Measurements from ENCODE around the gene VPS33A. TPM values are rescaled to one million over a fixed set of nuclear protein-coding genes. Genes with fewer than 3 reads are reported as not detected.
A peak's percentile ranks its signal among the peaks of the same experiment; 100 is the strongest.

VPS33A gene
- total and polyA plus RNA-seq, 2 of the 13 experiments (the other 11 are each of a cell fraction or from before 2014, with no cell fraction given) = 11.0 to 43.6 TPM

DNA sequence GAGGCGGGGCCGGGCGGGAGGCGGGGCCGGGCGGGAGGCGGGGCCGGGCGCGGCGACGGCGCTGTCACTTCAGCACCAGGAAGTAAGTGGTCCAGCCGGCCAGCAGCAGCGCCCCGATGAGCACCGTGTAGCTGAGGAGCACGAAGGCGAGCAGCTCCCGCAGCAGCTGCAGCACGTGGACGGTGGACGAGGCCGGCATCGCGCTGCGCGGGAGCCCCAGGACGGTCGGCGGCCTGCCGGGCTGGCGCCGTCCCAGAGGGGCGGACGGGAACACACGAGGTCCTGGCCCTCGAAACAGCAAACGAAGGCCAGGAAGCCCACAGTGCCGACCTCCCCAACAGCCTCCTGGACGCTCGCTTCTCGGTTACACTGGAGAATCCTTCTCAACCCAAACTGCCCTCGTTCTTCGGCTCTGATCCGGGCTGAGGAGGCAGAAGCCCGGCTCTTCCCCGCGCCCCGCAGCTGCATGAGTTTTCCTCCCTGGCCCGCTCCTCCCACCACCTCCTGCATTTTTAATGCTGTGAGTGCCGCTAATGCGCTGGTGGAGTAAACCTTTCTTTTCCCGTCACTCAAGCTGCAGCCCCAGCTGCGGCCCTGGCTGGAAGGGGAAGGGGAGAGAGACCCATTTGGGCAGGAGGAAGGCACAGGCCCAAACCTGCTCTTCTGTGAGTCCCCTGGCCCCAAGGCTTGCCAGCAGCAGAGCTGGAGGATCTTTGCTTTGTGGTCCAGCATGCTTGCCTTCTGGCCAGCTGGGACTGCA, 39.7 kb downstream of the VPS33A start (continued):
- TF ChIP-seq, protein P1, sequence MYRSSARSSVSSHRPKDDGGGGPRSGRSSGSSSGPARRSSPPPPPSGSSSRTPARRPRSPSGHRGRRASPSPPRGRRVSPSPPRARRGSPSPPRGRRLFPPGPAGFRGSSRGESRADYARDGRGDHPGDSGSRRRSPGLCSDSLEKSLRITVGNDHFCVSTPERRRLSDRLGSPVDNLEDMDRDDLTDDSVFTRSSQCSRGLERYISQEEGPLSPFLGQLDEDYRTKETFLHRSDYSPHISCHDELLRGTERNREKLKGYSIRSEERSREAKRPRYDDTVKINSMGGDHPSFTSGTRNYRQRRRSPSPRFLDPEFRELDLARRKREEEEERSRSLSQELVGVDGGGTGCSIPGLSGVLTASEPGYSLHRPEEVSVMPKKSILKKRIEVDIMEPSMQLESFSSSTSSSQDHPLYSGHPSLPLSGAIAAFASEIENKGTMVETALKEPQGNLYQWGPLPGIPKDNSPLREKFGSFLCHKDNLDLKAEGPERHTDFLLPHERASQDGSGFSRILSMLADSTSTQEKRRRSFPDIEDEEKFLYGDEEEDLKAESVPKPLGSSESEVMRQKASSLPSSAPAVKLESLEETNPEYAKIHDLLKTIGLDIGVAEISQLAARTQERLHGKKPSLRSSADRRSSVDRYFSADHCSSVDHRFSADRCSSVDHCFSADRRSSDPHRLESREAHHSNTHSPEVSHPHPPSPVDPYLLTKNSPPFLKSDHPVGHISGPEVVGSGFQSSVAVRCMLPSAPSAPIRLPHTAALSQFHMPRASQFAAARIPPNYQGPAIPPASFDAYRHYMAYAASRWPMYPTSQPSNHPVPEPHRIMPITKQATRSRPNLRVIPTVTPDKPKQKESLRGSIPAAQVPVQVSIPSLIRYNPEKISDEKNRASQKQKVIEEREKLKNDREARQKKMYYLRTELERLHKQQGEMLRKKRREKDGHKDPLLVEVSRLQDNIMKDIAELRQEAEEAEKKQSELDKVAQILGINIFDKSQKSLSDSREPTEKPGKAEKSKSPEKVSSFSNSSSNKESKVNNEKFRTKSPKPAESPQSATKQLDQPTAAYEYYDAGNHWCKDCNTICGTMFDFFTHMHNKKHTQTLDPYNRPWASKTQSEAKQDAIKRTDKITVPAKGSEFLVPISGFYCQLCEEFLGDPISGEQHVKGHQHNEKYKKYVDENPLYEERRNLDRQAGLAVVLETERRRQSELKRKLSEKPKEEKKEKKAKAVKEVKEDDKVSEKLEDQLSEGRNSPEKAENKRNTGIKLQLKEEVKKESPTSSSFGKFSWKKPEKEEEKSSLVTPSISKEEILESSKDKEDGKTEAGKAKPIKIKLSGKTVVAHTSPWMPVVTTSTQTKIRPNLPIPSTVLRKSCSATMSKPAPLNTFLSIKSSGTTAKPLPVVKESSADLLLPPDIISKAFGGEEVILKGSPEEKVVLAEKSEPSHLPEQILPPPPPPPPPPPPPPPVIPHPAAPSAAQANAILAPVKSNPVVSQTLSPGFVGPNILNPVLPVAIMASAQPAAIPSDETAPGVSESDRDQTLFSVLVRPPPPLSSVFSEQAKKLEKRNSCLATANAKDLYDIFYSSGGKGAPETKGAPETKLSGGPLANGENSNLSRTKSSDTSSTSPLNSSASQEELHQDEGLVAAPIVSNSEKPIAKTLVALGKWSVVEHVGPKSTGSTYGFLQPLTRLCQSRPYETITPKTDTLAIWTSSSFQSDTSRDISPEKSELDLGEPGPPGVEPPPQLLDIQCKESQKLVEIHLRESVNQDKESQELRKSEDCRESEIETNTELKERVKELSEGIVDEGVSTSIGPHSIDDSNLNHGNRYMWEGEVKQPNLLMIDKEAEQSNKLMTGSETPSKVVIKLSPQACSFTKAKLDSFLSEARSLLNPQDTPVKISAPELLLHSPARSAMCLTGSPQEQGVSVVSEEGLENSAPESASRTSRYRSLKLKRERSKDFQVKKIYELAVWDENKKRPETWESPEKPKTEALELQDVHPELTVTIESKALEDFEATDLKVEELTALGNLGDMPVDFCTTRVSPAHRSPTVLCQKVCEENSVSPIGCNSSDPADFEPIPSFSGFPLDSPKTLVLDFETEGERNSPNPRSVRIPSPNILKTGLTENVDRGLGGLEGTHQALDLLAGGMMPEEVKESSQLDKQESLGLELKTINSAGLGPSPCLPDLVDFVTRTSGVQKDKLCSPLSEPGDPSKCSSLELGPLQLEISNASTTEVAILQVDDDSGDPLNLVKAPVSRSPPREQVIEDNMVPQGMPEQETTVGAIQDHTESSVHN (CRISPR knock-in tag; IDR thresholded peaks at IDR 0.05) = 0 out of 2 replicates have a peak, but pooled peaks have one; percentile 45
- peak; percentile 66; the same call in 1 of the 2 replicates for TF ChIP-seq ZNF225 (CRISPR knock-in tag; IDR thresholded peaks at IDR 0.05)
- no peak for TF ChIP-seq ZNF850 (CRISPR knock-in tag; conservative IDR thresholded peaks at IDR 0.05)
- TF ChIP-seq ARHGAP35 (CRISPR knock-in tag; IDR thresholded peaks at IDR 0.05; ENCODE audit: borderline replicate concordance) = 0 out of 2 replicates have a peak, but pooled peaks have one; percentile 44
- TF ChIP-seq ZNF30 (CRISPR knock-in tag; IDR thresholded peaks at IDR 0.05) = peak; percentile 96
- TF ChIP-seq CBFB (CRISPR knock-in tag; IDR thresholded peaks at IDR 0.05) = no peak
- TF ChIP-seq ZNF644 (CRISPR knock-in tag; IDR thresholded peaks at IDR 0.05; ENCODE audit: low read depth) = no peak
- TF ChIP-seq YY1 (IDR thresholded peaks at IDR 0.05; ENCODE audit: insufficient read depth, insufficient replicate concordance, low read depth, low read length) = no peak
- no peak for TF ChIP-seq MZF1 (CRISPR knock-in tag; IDR thresholded peaks at IDR 0.05; ENCODE audit: borderline replicate concordance)
- TF ChIP-seq ETV6 (CRISPR knock-in tag; conservative IDR thresholded peaks at IDR 0.05) = peak; percentile 68; the same call in 1 of the 2 replicates
- TF ChIP-seq HMGA1 (CRISPR knock-in tag; conservative IDR thresholded peaks at IDR 0.05) = no peak
- no peak for TF ChIP-seq MAFG (CRISPR knock-in tag; IDR thresholded peaks at IDR 0.05)
- peak; percentile 79; the same call in 1 of the 2 replicates for TF ChIP-seq ZNF264 (CRISPR knock-in tag; IDR thresholded peaks at IDR 0.05)
- TF ChIP-seq POLR2A (IDR thresholded peaks at IDR 0.05; ENCODE audit: insufficient read depth in 1 of 2, low read depth in 2 of 2, low read length in 2 of 2) = no peak
- no peak for TF ChIP-seq ZKSCAN8 (CRISPR knock-in tag; IDR thresholded peaks at IDR 0.05; ENCODE audit: borderline replicate concordance)
- 0 out of 2 replicates have a peak, but pooled peaks have one; percentile 8 for TF ChIP-seq ZMYM2 (CRISPR knock-in tag; IDR thresholded peaks at IDR 0.05)
- TF ChIP-seq NFYC (CRISPR knock-in tag; IDR thresholded peaks at IDR 0.05) = no peak
- no peak for TF ChIP-seq ZNF354B (CRISPR knock-in tag; IDR thresholded peaks at IDR 0.05)
- TF ChIP-seq, protein P2, sequence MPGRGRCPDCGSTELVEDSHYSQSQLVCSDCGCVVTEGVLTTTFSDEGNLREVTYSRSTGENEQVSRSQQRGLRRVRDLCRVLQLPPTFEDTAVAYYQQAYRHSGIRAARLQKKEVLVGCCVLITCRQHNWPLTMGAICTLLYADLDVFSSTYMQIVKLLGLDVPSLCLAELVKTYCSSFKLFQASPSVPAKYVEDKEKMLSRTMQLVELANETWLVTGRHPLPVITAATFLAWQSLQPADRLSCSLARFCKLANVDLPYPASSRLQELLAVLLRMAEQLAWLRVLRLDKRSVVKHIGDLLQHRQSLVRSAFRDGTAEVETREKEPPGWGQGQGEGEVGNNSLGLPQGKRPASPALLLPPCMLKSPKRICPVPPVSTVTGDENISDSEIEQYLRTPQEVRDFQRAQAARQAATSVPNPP (CRISPR knock-in tag; IDR thresholded peaks at IDR 0.05) = no peak
- TF ChIP-seq, protein P3, sequence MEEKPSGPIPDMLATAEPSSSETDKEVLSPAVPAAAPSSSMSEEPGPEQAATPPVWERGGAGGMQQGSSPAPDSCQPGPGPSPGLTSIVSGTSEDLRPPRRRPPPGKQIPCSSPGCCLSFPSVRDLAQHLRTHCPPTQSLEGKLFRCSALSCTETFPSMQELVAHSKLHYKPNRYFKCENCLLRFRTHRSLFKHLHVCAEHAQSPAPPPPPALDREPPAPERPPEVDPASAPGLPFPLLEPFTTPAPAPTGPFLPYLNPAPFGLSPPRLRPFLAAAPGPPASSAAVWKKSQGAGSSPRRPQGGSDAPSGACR (CRISPR knock-in tag; IDR thresholded peaks at IDR 0.05) = no peak
- TF ChIP-seq MAF1 (CRISPR knock-in tag; IDR thresholded peaks at IDR 0.05; ENCODE audit: borderline replicate concordance) = no peak

Data from HepG2 (cell line).